NCI-H2107 treated with DMSO at 0.1 percent for 48 hours (cell line): ENCODE results near the gene TAPBPL.
"Not testable (repeated sequence)": the region's sequence is repeated elsewhere in the genome, so short reads cannot be mapped to it uniquely, and the experiment has no call there.

Source experiments
- DNase-seq: peaks from one replicate; lab custom pipeline; 2025; ENCODE audit not compliant: unreplicated experiment; lab: John Stamatoyannopoulos, UW

TAPBPL gene

GRCh38 chr12:6489449-6489848 is 37.6 kb downstream of the TAPBPL start:
- no peak for DNase-seq

GRCh38 chr12:6490673-6491072 is 38.8 kb downstream of the TAPBPL start:
- not testable (repeated sequence) for DNase-seq

GRCh38 chr12:6492838-6493496 is 41.1 kb downstream of the TAPBPL start, which contains the start of gene MRPL51:
Gene MRPL51, minus strand, starts transcription at chr12:6493262. Its CDS starts 126 bp downstream, at chr12:6493136.
- DNase-seq = peak; percentile 93

GRCh38 chr12:6493497-6494257 is 41.8 kb downstream of the TAPBPL start, which contains the start of gene NCAPD2:
Gene NCAPD2, plus strand, starts transcription at chr12:6494102. Its CDS starts 997 bp downstream, at chr12:6495099.
- peak; percentile 93 for DNase-seq

- DNase-seq = no peak
These were observed 42.5 kb downstream of the TAPBPL start for GRCh38 chr12:6494258-6494743.

- no peak for DNase-seq
These were observed 43.1 kb downstream of the TAPBPL start for GRCh38 chr12:6494968-6495367.

- DNase-seq = not testable (repeated sequence)
These were observed 45.4 kb downstream of the TAPBPL start for GRCh38 chr12:6497291-6497690.

GRCh38 chr12:6500466-6500865 is 48.6 kb downstream of the TAPBPL start:
- no peak for DNase-seq

- no peak for DNase-seq
These were observed 55.5 kb downstream of the TAPBPL start for GRCh38 chr12:6507102-6507998.

GRCh38 chr12:6508087-6508486 is 56.2 kb downstream of the TAPBPL start:
- no peak for DNase-seq
